ENCODE data around the gene DNAAF5. TPM values are rescaled to one million over a fixed set of nuclear protein-coding genes. Genes with fewer than 3 reads are reported as not detected.

DNAAF5 gene
- total RNA-seq, 4 donors from 2014 or later: 26.7 to 34.4 (median 29.0) TPM

GRCh38 chr7:699476-700170 lies 26.9 kb upstream of the DNAAF5 start:
- peak overlapping the region; percentile 6 for H3K27ac ChIP-seq
- H3K27me3 ChIP-seq: no peaks in the 10 kb centered on the region
- peak in 1 of 2 donors; percentile 37 for DNase-seq (ENCODE audit: low spot score in 2 of 2)
- H3K4me1 ChIP-seq: peaks cover 22% of the 10 kb centered on the region
- 77% methylated on average over 17 of the region's 17 CpGs for WGBS
- TF ChIP-seq CTCF (IDR thresholded peaks at IDR 0.05) (no peak), POLR2AphosphoS5 (IDR thresholded peaks at IDR 0.05) (no peak), EP300 (IDR thresholded peaks at IDR 0.05) (no peak), POLR2A (IDR thresholded peaks at IDR 0.05) (no peak)
- H3K9me3 ChIP-seq: no peaks in the 10 kb centered on the region
- H3K4me3 ChIP-seq: no peak overlapping the region
- no peaks in the 10 kb centered on the region for H3K36me3 ChIP-seq

GRCh38 chr7:701086-701671 lies 25.3 kb upstream of the DNAAF5 start:
- Histone ChIP-seq H3K9me3 (no peaks in the 10 kb centered on the region), H3K27me3 (no peaks in the 10 kb centered on the region), H3K4me3 (no peak overlapping the region), H3K4me1 (peaks cover 22% of the 10 kb centered on the region), H3K36me3 (no peaks in the 10 kb centered on the region), H3K27ac (no peak overlapping the region)
- TF ChIP-seq POLR2AphosphoS5 (IDR thresholded peaks at IDR 0.05): no peak
- no peak for TF ChIP-seq POLR2A (IDR thresholded peaks at IDR 0.05)
- no peak for TF ChIP-seq EP300 (IDR thresholded peaks at IDR 0.05)
- 86% methylated on average over 4 of the region's 4 CpGs for WGBS
- no peak for DNase-seq (ENCODE audit: low spot score in 2 of 2)

GRCh38 chr7:703049-703448 lies 23.4 kb upstream of the DNAAF5 start:
- H3K36me3 ChIP-seq: no peaks in the 10 kb centered on the region
- no peaks in the 10 kb centered on the region for H3K9me3 ChIP-seq
- TF ChIP-seq POLR2AphosphoS5 (IDR thresholded peaks at IDR 0.05) (no peak), EP300 (IDR thresholded peaks at IDR 0.05) (no peak), POLR2A (IDR thresholded peaks at IDR 0.05) (no peak), CTCF (IDR thresholded peaks at IDR 0.05) (no peak)
- no peak overlapping the region for H3K4me3 ChIP-seq
- no peak for DNase-seq (ENCODE audit: low spot score in 2 of 2)
- no peak overlapping the region for H3K27ac ChIP-seq
- H3K4me1 ChIP-seq: peaks cover 18% of the 10 kb centered on the region
- WGBS: 100% methylated on average over 3 of the region's 3 CpGs
- H3K27me3 ChIP-seq: no peaks in the 10 kb centered on the region

DNA sequence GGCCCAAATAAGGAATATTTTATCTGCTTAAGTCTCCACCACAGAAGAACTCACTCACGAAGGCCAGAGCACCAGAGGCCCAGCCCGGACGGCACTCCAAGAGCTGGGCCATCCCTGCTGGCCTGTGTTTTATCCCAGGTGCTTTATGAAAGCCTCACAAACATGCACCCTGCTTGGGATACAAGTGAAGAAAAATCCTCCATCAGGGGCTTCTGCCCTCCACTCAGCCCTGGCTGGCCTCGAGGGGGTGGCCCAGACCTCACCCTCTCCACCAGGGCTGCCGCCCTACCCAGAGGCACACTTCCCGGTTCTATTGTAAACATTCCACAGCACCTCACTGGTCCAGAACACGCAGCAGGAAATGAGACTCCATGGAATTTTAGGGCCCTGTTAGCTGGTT lies 19.8 kb upstream of the DNAAF5 start:
- no peak overlapping the region for H3K4me3 ChIP-seq
- 89% methylated on average over 7 of the region's 7 CpGs for WGBS
- H3K36me3 ChIP-seq: no peaks in the 10 kb centered on the region
- peaks cover 2% of the 10 kb centered on the region for H3K4me1 ChIP-seq
- no peaks in the 10 kb centered on the region for H3K9me3 ChIP-seq
- H3K27me3 ChIP-seq: peaks cover 1% of the 10 kb centered on the region
- peak in 1 of 2 donors; percentile 68 for DNase-seq (ENCODE audit: low spot score in 2 of 2)
- no peak overlapping the region for H3K27ac ChIP-seq
- TF ChIP-seq POLR2AphosphoS5 (IDR thresholded peaks at IDR 0.05): no peak
- no peak for TF ChIP-seq POLR2A (IDR thresholded peaks at IDR 0.05)
- TF ChIP-seq EP300 (IDR thresholded peaks at IDR 0.05): no peak
- TF ChIP-seq CTCF (IDR thresholded peaks at IDR 0.05): no peak

GRCh38 chr7:707296-708000 lies 19.1 kb upstream of the DNAAF5 start:
- peak in 1 of 2 donors; percentile 44 for DNase-seq (ENCODE audit: low spot score in 2 of 2)
- Histone ChIP-seq H3K36me3 (no peaks in the 10 kb centered on the region), H3K4me1 (peaks cover 7% of the 10 kb centered on the region), H3K27ac (no peak overlapping the region), H3K27me3 (peaks cover 9% of the 10 kb centered on the region), H3K4me3 (no peak overlapping the region), H3K9me3 (no peaks in the 10 kb centered on the region)
- WGBS: 96% methylated on average over 15 of the region's 17 CpGs
- TF ChIP-seq POLR2AphosphoS5 (IDR thresholded peaks at IDR 0.05): no peak
- no peak for TF ChIP-seq EP300 (IDR thresholded peaks at IDR 0.05)
- no peak for TF ChIP-seq POLR2A (IDR thresholded peaks at IDR 0.05)
- TF ChIP-seq CTCF (IDR thresholded peaks at IDR 0.05): no peak

Measured in suprapubic skin (tissue), 4 donors.